IMR-90 (cell line): ENCODE measurements around the gene NEMF.

ENCODE experiments used
- BHLHE40 ChIP-seq: fragments of 150-350 bp; IDR thresholded peaks from 2 replicates; pipeline ENCODE4 v1.6.1; 2016; ENCODE audit warnings: mild to moderate bottlenecking, low read depth, low read length
- CHD1 ChIP-seq: IDR thresholded peaks from 2 replicates; pipeline ENCODE4 v1.6.1; 2012; ENCODE audit warnings: low read depth, low read length, improper control_type of control experiment
- CTCF ChIP-seq: conservative IDR thresholded peaks from 2 replicates; pipeline ENCODE4 v1.5.1; 2012; ENCODE audit warnings: mild to moderate bottlenecking, low read depth, low read length, improper control_type of control experiment
- POLR2A ChIP-seq: IDR thresholded peaks from 2 replicates; pipeline ENCODE4 v1.6.1; 2012; ENCODE audit warnings: mild to moderate bottlenecking, low read depth, low read length

- TF ChIP-seq CTCF (no peak), CHD1 (no peak), POLR2A (no peak), BHLHE40 (no peak)
Measured at GRCh38 chr14:49900973-49901372, 48.4 kb upstream of the NEMF start.
